Measurements from ENCODE around the gene HGD. TPM values are rescaled to one million over a fixed set of nuclear protein-coding genes. Genes with fewer than 3 reads are reported as not detected.
A peak's percentile ranks its signal among the peaks of the same experiment; 100 is the strongest.

The HGD gene
- total and polyA plus RNA-seq, 2 of the 13 experiments (the other 11 are each of a cell fraction or from before 2014, with no cell fraction given): 265 to 398 TPM

DNA sequence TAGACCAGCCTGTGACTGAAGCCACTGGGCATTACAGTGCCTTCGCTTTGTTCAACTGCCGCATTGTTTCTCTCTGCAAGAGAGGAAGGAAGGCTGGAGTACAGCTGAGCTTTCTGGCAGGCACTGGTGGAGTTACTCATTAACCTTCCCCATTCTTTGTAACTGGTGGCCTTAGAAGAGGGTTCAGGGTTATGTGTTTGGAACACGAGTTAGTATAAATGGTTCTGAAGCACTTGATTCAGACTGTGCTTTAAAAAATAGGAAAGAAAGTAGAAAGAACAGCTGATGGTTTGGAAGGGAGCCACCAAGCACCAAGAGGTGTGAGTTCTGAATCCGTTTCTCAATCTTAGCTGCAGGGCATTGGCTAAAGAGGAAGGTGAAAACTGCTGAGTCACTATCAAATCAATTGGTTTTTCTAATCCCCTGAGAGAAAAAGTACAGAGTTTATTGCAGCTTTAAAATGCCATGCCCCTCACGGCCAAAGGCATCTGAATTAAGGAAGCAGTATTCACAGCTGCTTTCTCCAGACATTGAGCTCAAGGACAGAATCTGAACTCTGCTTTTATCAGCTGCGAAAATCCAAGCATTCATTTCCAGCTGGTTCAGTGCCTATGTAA, 3.6 kb downstream of the HGD start (continued):
- no peak for TF ChIP-seq ZNF512B (CRISPR knock-in tag; IDR thresholded peaks at IDR 0.05; ENCODE audit: borderline replicate concordance)
- no peak for TF ChIP-seq U2AF1 (optimal IDR thresholded peaks at IDR 0.05; ENCODE audit: low read depth, low read length)
- no peak for TF ChIP-seq ARNTL (CRISPR knock-in tag; IDR thresholded peaks at IDR 0.05)
- TF ChIP-seq JDP2 (CRISPR knock-in tag; IDR thresholded peaks at IDR 0.05; ENCODE audit: borderline replicate concordance): no peak
- no peak for TF ChIP-seq ZNF160 (CRISPR knock-in tag; IDR thresholded peaks at IDR 0.05)
- TF ChIP-seq ZFY (CRISPR knock-in tag; IDR thresholded peaks at IDR 0.05): no peak
- no peak for TF ChIP-seq PPARG (CRISPR knock-in tag; conservative IDR thresholded peaks at IDR 0.05)
- TF ChIP-seq ZNF326 (CRISPR knock-in tag; IDR thresholded peaks at IDR 0.05; ENCODE audit: borderline replicate concordance): no peak
- TF ChIP-seq JUND (CRISPR knock-in tag; IDR thresholded peaks at IDR 0.05): no peak
- peak; percentile 64; the same call in 1 of the 2 replicates for TF ChIP-seq ETV5 (CRISPR knock-in tag; IDR thresholded peaks at IDR 0.05; ENCODE audit: borderline replicate concordance)
- peak; percentile 34; the same call in 1 of the 2 replicates for TF ChIP-seq PHF8 (CRISPR knock-in tag; IDR thresholded peaks at IDR 0.05)
- no peak for TF ChIP-seq CC2D1A (CRISPR knock-in tag; IDR thresholded peaks at IDR 0.05)
- TF ChIP-seq ZSCAN30 (CRISPR knock-in tag; IDR thresholded peaks at IDR 0.05): no peak
- TF ChIP-seq, protein P1, sequence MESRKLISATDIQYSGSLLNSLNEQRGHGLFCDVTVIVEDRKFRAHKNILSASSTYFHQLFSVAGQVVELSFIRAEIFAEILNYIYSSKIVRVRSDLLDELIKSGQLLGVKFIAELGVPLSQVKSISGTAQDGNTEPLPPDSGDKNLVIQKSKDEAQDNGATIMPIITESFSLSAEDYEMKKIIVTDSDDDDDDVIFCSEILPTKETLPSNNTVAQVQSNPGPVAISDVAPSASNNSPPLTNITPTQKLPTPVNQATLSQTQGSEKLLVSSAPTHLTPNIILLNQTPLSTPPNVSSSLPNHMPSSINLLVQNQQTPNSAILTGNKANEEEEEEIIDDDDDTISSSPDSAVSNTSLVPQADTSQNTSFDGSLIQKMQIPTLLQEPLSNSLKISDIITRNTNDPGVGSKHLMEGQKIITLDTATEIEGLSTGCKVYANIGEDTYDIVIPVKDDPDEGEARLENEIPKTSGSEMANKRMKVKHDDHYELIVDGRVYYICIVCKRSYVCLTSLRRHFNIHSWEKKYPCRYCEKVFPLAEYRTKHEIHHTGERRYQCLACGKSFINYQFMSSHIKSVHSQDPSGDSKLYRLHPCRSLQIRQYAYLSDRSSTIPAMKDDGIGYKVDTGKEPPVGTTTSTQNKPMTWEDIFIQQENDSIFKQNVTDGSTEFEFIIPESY (CRISPR knock-in tag; IDR thresholded peaks at IDR 0.05): no peak
- no peak for TF ChIP-seq MTF2 (CRISPR knock-in tag; IDR thresholded peaks at IDR 0.05; ENCODE audit: borderline replicate concordance)
- peak; percentile 75 for TF ChIP-seq NR2F6 (IDR thresholded peaks at IDR 0.05)
- peak; percentile 83 for TF ChIP-seq NR2F6 (CRISPR knock-in tag; IDR thresholded peaks at IDR 0.05)
- TF ChIP-seq ATF2 (CRISPR knock-in tag; IDR thresholded peaks at IDR 0.05): no peak
- TF ChIP-seq ZNF563 (CRISPR knock-in tag; IDR thresholded peaks at IDR 0.05): no peak
- TF ChIP-seq ZFP41 (CRISPR knock-in tag; IDR thresholded peaks at IDR 0.05; ENCODE audit: borderline replicate concordance): no peak
- TF ChIP-seq ATM (IDR thresholded peaks at IDR 0.05; ENCODE audit: borderline replicate concordance): no peak
- no peak for TF ChIP-seq MAZ (IDR thresholded peaks at IDR 0.05; ENCODE audit: borderline replicate concordance, low read depth, low read length)
- TF ChIP-seq MAZ (CRISPR knock-in tag; IDR thresholded peaks at IDR 0.05; ENCODE audit: low read depth): no peak
- TF ChIP-seq ZBTB7B (CRISPR knock-in tag; IDR thresholded peaks at IDR 0.05): no peak
- TF ChIP-seq ZBTB20 (CRISPR knock-in tag; IDR thresholded peaks at IDR 0.05; ENCODE audit: borderline replicate concordance, low read depth): peak; percentile 63; the same call in 1 of the 2 replicates
- no peak for TF ChIP-seq ZNF775 (CRISPR knock-in tag; IDR thresholded peaks at IDR 0.05; ENCODE audit: borderline replicate concordance)

All from HepG2 (cell line).